Keratinocyte (primary cell): ENCODE measurements around the gene SLC27A1. TPM values are rescaled to one million over a fixed set of nuclear protein-coding genes. Genes with fewer than 3 reads are reported as not detected.

Source experiments
- DNase-seq: peaks from one replicate; pipeline ENCODE4 v3.0.0-alpha.2; 2011; ENCODE audit warnings: low read depth, missing footprints, low spot score
- FAIRE-seq: peaks from 2 replicates; lab custom pipeline; 2011; peaks lifted over from hg19 to GRCh38; lab: Jason Lieb, UNC
- H2AFZ ChIP-seq: 2 replicates; pipeline ENCODE4 v1.6.0; 2012; ENCODE audit warnings: low read length, control low read depth, inconsistent platforms; ENCODE audit not compliant: control insufficient read depth
- H3K27ac ChIP-seq: 2 replicates; pipeline ENCODE4 v1.5.1; 2011; ENCODE audit warnings: low read length; ENCODE audit not compliant: control insufficient read depth, insufficient read depth
- H3K27me3 ChIP-seq: 3 replicates; pipeline ENCODE4 v1.6.0; 2011; ENCODE audit warnings: low read length; ENCODE audit not compliant: control insufficient read depth, insufficient read depth; ENCODE audit errors: extremely low read depth
- H3K36me3 ChIP-seq, 2 experiments: 2 replicates in 1 of 2; 3 replicates in 1 of 2; pipeline ENCODE4 v1.5.1; 2011; ENCODE audit warnings: low read length in 2 of 2, mild to moderate bottlenecking in 1 of 2; ENCODE audit not compliant: control insufficient read depth in 2 of 2, insufficient read depth in 2 of 2; ENCODE audit errors: extremely low read depth in 1 of 2
- H3K4me1 ChIP-seq: 3 replicates; pipeline ENCODE4 v1.5.1; 2011; ENCODE audit warnings: low read length; ENCODE audit not compliant: control insufficient read depth, insufficient read depth; ENCODE audit errors: extremely low read depth
- H3K4me2 ChIP-seq: 3 replicates; pipeline ENCODE4 v1.6.0; 2011; ENCODE audit warnings: low read depth, low read length; ENCODE audit not compliant: control insufficient read depth, insufficient read depth; ENCODE audit errors: extremely low read depth
- H3K4me3 ChIP-seq, 3 experiments: fragments of 200-600 bp in 1 of 3; sonication (generic) in 1 of 3; 2 replicates in 2 of 3; 3 replicates in 1 of 3; pipeline ENCODE4 v1.5.1; 2011 to 2016; ENCODE audit warnings: low read length in 3 of 3, mild to moderate bottlenecking in 3 of 3, control low read depth in 2 of 3, inconsistent platforms in 1 of 3, low read depth in 1 of 3, mixed read lengths in 1 of 3, mixed run types in 1 of 3, moderate library complexity in 1 of 3; ENCODE audit not compliant: control insufficient read depth in 2 of 3, insufficient read depth in 2 of 3; ENCODE audit errors: extremely low read depth in 1 of 3
- H3K79me2 ChIP-seq: 2 replicates; pipeline ENCODE4 v1.6.0; 2012; ENCODE audit warnings: low read length; ENCODE audit not compliant: control insufficient read depth, insufficient read depth
- H3K9ac ChIP-seq: 3 replicates; pipeline ENCODE4 v1.6.0; 2011; ENCODE audit warnings: low read length; ENCODE audit not compliant: control insufficient read depth, insufficient read depth; ENCODE audit errors: extremely low read depth
- H3K9me1 ChIP-seq: 3 replicates; pipeline ENCODE4 v1.6.0; 2011; ENCODE audit warnings: low read length; ENCODE audit not compliant: control insufficient read depth, insufficient read depth; ENCODE audit errors: extremely low read depth
- H3K9me3 ChIP-seq: 2 replicates; pipeline ENCODE4 v1.5.1; 2012; ENCODE audit warnings: low read depth, low read length; ENCODE audit not compliant: control insufficient read depth
- H4K20me1 ChIP-seq: 3 replicates; pipeline ENCODE4 v1.6.0; 2011; ENCODE audit warnings: low read length; ENCODE audit not compliant: control insufficient read depth, insufficient read depth; ENCODE audit errors: extremely low read depth
- EZH2 ChIP-seq: IDR thresholded peaks from one replicate; pipeline ENCODE4 v1.6.1; 2012; ENCODE audit warnings: inconsistent platforms, mild to moderate bottlenecking, low read length, moderate library complexity
- dilution Hi-C: fragments of 300-500 bp; cut with MboI; formaldehyde crosslinking; loops from one replicate; pipeline ENCODE4 v1.7.0; 2020; ENCODE audit warnings: low sequenced_read_pairs; ENCODE audit not compliant: extremely low pct_ligation_motif_present
- polyA plus RNA-seq, 5 experiments: library from polyadenylated mRNA; depleted of rRNA in 3 of 5; stranded (reverse) in 3 of 5; stranded (forward) in 1 of 5; unstranded in 1 of 5; fragments of >200 nt; gene quantifications; 1 replicate in 1 of 5; 2 replicates in 3 of 5; 3 replicates in 1 of 5; pipeline versions ENCODE4 v1.2.1 to v1.2.3, GENCODE V29; 2011 to 2012; ENCODE audit warnings: missing spikeins in 2 of 5, low read depth in 1 of 5, low replicate concordance in 1 of 5
- TF ChIP-seq, protein P1 (sequence below), 3 experiments: IDR thresholded peaks in 1 of 3; conservative IDR thresholded peaks in 1 of 3; optimal IDR thresholded peaks in 1 of 3; 2 replicates in 2 of 3; 3 replicates in 1 of 3; pipeline versions ENCODE3 to v1.5.1; 2011; ENCODE audit warnings: low read length in 3 of 3, mild to moderate bottlenecking in 3 of 3, moderate library complexity in 2 of 3, control low read depth in 1 of 3, inconsistent platforms in 1 of 3; ENCODE audit not compliant: insufficient read depth in 2 of 3; ENCODE audit errors: extremely low read depth in 1 of 3

The SLC27A1 gene
- polyA plus RNA-seq, 1 donor (not counting 4 experiments of a cell fraction or from before 2014, with no cell fraction given) = 8.4 TPM

DNA sequence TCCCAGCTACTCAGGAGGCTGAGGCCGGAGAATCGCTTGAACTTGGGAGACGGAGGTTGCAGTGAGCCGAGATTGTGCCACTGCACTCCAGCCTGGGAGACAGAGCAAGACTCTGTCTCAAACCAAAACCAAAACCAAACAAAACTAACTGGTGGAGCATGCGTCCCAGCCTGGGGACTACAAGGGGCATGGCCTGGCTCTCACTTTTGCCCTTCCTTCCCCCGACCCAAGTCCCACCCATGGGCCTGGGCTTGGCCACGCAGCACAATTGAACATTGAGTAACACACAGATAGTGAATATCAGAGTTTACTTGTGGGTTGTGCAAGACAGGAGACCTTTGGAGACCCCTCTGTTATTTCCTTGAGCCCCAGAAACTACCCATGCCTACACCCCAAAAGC is 35.1 kb upstream of the SLC27A1 start:
- no peak overlapping the region for H3K4me3 ChIP-seq
- H3K27me3 ChIP-seq = no peaks in the 10 kb centered on the region
- TF ChIP-seq EZH2 = no peak
- TF ChIP-seq, protein P1, sequence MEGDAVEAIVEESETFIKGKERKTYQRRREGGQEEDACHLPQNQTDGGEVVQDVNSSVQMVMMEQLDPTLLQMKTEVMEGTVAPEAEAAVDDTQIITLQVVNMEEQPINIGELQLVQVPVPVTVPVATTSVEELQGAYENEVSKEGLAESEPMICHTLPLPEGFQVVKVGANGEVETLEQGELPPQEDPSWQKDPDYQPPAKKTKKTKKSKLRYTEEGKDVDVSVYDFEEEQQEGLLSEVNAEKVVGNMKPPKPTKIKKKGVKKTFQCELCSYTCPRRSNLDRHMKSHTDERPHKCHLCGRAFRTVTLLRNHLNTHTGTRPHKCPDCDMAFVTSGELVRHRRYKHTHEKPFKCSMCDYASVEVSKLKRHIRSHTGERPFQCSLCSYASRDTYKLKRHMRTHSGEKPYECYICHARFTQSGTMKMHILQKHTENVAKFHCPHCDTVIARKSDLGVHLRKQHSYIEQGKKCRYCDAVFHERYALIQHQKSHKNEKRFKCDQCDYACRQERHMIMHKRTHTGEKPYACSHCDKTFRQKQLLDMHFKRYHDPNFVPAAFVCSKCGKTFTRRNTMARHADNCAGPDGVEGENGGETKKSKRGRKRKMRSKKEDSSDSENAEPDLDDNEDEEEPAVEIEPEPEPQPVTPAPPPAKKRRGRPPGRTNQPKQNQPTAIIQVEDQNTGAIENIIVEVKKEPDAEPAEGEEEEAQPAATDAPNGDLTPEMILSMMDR (optimal IDR thresholded peaks at IDR 0.05 in 1 of 3, IDR thresholded peaks at IDR 0.05 in 1 of 3, conservative IDR thresholded peaks at IDR 0.05 in 1 of 3; ENCODE audit: extremely low read depth in 1 of 3, insufficient read depth in 2 of 3, low read length in 3 of 3) = no peak
- no peaks in the 10 kb centered on the region for H4K20me1 ChIP-seq
- H3K9me1 ChIP-seq = no peaks in the 10 kb centered on the region
- no peak overlapping the region for H3K27ac ChIP-seq
- no peak overlapping the region for H2AFZ ChIP-seq
- H3K36me3 ChIP-seq = no peaks in the 10 kb centered on the region
- H3K4me1 ChIP-seq = no peaks in the 10 kb centered on the region
- no peak overlapping the region for H3K9ac ChIP-seq
- dilution Hi-C loops = no loop called here
- H3K4me2 ChIP-seq = no peak overlapping the region
- no peaks in the 10 kb centered on the region for H3K9me3 ChIP-seq
- no peak for DNase-seq
- no peak for FAIRE-seq
- no peaks in the 10 kb centered on the region for H3K79me2 ChIP-seq

DNA sequence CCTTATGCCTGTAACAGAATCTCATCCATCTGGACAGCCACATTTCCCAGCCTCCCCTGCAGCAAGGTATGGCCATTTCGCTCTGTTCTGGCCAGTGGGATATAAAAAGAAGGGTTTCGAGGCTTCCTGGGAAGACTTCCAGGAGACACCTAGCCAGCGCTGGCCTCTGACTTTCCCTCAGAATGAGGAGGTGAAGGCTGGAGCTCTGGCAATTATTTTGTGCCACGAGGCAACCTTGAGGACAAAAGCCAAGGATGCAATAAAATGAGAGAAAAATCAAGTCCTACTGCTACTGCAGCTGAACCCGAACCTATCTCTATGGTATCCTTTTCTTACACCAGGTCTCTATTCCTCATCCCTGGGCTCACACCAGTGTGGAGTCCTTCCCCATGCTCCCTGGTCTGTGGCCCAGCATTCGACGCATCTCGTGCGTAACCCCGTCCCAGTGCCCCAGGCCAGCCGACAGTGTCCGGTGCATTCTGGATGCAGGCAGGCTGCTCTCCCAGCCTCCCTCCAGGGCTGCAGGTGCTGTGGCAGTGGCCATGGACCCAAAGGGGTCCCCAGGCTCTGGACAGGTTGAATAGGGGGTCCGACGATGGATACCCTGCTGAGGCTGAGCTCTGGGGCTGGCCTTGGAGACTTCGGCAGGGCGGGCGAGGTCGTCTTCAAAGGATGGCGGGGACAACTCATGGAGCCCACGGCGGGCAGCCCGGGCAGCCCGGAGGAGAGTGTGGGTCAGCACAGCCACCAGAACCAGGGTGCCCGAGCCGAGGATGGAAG is 34.0 kb upstream of the SLC27A1 start:
- H3K27ac ChIP-seq = no peak overlapping the region
- no peaks in the 10 kb centered on the region for H3K79me2 ChIP-seq
- H3K27me3 ChIP-seq = no peaks in the 10 kb centered on the region
- H3K4me3 ChIP-seq = no peak overlapping the region
- no peak overlapping the region for H3K9ac ChIP-seq
- dilution Hi-C loops = no loop called here
- H3K9me1 ChIP-seq = no peaks in the 10 kb centered on the region
- no peaks in the 10 kb centered on the region for H3K36me3 ChIP-seq
- no peak overlapping the region for H3K4me2 ChIP-seq
- H2AFZ ChIP-seq = no peak overlapping the region
- peaks cover under 1% of the 10 kb centered on the region for H3K4me1 ChIP-seq
- no peak for DNase-seq
- no peaks in the 10 kb centered on the region for H3K9me3 ChIP-seq
- no peak for TF ChIP-seq EZH2
- TF ChIP-seq, protein P1 (optimal IDR thresholded peaks at IDR 0.05 in 1 of 3, IDR thresholded peaks at IDR 0.05 in 1 of 3, conservative IDR thresholded peaks at IDR 0.05 in 1 of 3; ENCODE audit: extremely low read depth in 1 of 3, insufficient read depth in 2 of 3, low read length in 3 of 3) = no peak
- H4K20me1 ChIP-seq = no peaks in the 10 kb centered on the region
- no peak for FAIRE-seq
